Measurements from ENCODE around the gene DNLZ. TPM values are rescaled to one million over a fixed set of nuclear protein-coding genes. Genes with fewer than 3 reads are reported as not detected.

The DNLZ gene
- total and polyA plus RNA-seq, 10 of the 15 experiments (the other 5 are each of a cell fraction or from before 2014, with no cell fraction given) = 0.66 to 29.7 (median 14.7) TPM; not detected in 1

- intact Hi-C loops (cut with micrococcal nuclease; ENCODE audit: unreplicated experiment) (no loop called here), in situ Hi-C loops (cut with MboI) (no loop called here)
- RAD21 ChIA-PET (ENCODE audit: unreplicated experiment) = no interaction called here
- ATAC-seq (peak; percentile 18; the same call in 2 of the 3 replicates), DNase-seq (ENCODE audit: low read depth, low spot score) (no peak), FAIRE-seq (no peak)
- WGBS (ENCODE audit: insufficient coverage, insufficient replicate concordance, low lambda C conversion rate, missing lambda C conversion rate) = 56% methylated on average over 15 of the region's 15 CpGs
- no peaks in the 10 kb centered on the region for H3K36me3 ChIP-seq (ENCODE audit: control insufficient read depth in 2 of 2, insufficient read depth in 2 of 2, low read length in 1 of 2)
- no peak overlapping the region for H3K9ac ChIP-seq (ENCODE audit: control insufficient read depth, insufficient read depth, low read length)
- BruUV-seq (replicated peaks) = no TSS peak
- SMC1A ChIA-PET (ENCODE audit: uncharacterized antibody, unreplicated experiment) = no interaction called here
- no peak overlapping the region for H3K4me3 ChIP-seq
- no peaks in the 10 kb centered on the region for H4K20me1 ChIP-seq (ENCODE audit: control insufficient read depth, insufficient read depth)
- TF ChIP-seq SREBF1 (IDR thresholded peaks at IDR 0.05; ENCODE audit: low read length) (no peak), ZNF24 (IDR thresholded peaks at IDR 0.05) (no peak), CHD1 (IDR thresholded peaks at IDR 0.05; ENCODE audit: low read depth, low read length) (no peak), BCLAF1 (IDR thresholded peaks at IDR 0.05) (no peak)
- no peaks in the 10 kb centered on the region for H3K4me1 ChIP-seq (ENCODE audit: control insufficient read depth, insufficient read depth, low read length)
- H3K4me2 ChIP-seq (ENCODE audit: control insufficient read depth, insufficient read depth) = no peak overlapping the region
- H2AFZ ChIP-seq (ENCODE audit: control insufficient read depth, low read depth, low read length) = no peak overlapping the region
- H3K27ac ChIP-seq (ENCODE audit: control insufficient read depth, insufficient read depth) = no peak overlapping the region
- CTCF ChIA-PET = no interaction called here
- no peaks in the 10 kb centered on the region for H3K9me3 ChIP-seq (replicated peaks; ENCODE audit: control insufficient read depth, insufficient read depth, low read length)
- POLR2A ChIA-PET = no interaction called here
- peaks cover 7 to 8% of the 10 kb centered on the region in 2 experiments; a peak in 3 of 4 replicates for H3K27me3 ChIP-seq (replicated peaks in 1 of 2; ENCODE audit: control insufficient read depth in 2 of 2, insufficient read depth in 2 of 2, low read length in 1 of 2)
- H3K79me2 ChIP-seq (ENCODE audit: control insufficient read depth, insufficient read depth, low read length) = no peaks in the 10 kb centered on the region
These were observed 34.9 kb downstream of the DNLZ start for GRCh38 chr9:136328622-136329041.

- Histone ChIP-seq H2AFZ (ENCODE audit: control insufficient read depth, low read depth, low read length) (no peak overlapping the region), H3K9me3 (replicated peaks; ENCODE audit: control insufficient read depth, insufficient read depth, low read length) (no peaks in the 10 kb centered on the region), H4K20me1 (ENCODE audit: control insufficient read depth, insufficient read depth) (no peaks in the 10 kb centered on the region), H3K4me3 (no peak overlapping the region), H3K4me2 (ENCODE audit: control insufficient read depth, insufficient read depth) (no peak overlapping the region), H3K79me2 (ENCODE audit: control insufficient read depth, insufficient read depth, low read length) (no peaks in the 10 kb centered on the region), H3K9ac (ENCODE audit: control insufficient read depth, insufficient read depth, low read length) (no peak overlapping the region), H3K27ac (ENCODE audit: control insufficient read depth, insufficient read depth) (no peak overlapping the region), H3K4me1 (ENCODE audit: control insufficient read depth, insufficient read depth, low read length) (no peaks in the 10 kb centered on the region), H3K36me3 (ENCODE audit: control insufficient read depth in 2 of 2, insufficient read depth in 2 of 2, low read length in 1 of 2) (no peaks in the 10 kb centered on the region), H3K27me3 (replicated peaks in 1 of 2; ENCODE audit: control insufficient read depth in 2 of 2, insufficient read depth in 2 of 2, low read length in 1 of 2) (peaks cover 7 to 8% of the 10 kb centered on the region in 2 experiments; a peak in 3 of 4 replicates)
- intact Hi-C loops (cut with micrococcal nuclease; ENCODE audit: unreplicated experiment) = no loop called here
- POLR2A ChIA-PET = no interaction called here
- CTCF ChIA-PET = no interaction called here
- DNase-seq (ENCODE audit: low read depth, low spot score) (no peak), ATAC-seq (no peak), FAIRE-seq (no peak)
- in situ Hi-C loops (cut with MboI) = no loop called here
- SMC1A ChIA-PET (ENCODE audit: uncharacterized antibody, unreplicated experiment) = no interaction called here
- BruUV-seq (replicated peaks) = no TSS peak
- WGBS (ENCODE audit: insufficient coverage, insufficient replicate concordance, low lambda C conversion rate, missing lambda C conversion rate) = 24% methylated on average over 13 of the region's 13 CpGs
- RAD21 ChIA-PET (ENCODE audit: unreplicated experiment) = no interaction called here
- TF ChIP-seq KLF5 (IDR thresholded peaks at IDR 0.05; ENCODE audit: partially characterized antibody) (no peak), BCL11A (IDR thresholded peaks at IDR 0.05; ENCODE audit: low read depth, low read length) (no peak), USF2 (IDR thresholded peaks at IDR 0.05; ENCODE audit: borderline replicate concordance, low read depth, low read length) (no peak), SMAD1 (IDR thresholded peaks at IDR 0.05; ENCODE audit: low read depth, partially characterized antibody) (no peak), ZNF24 (IDR thresholded peaks at IDR 0.05) (no peak), ESRRA (IDR thresholded peaks at IDR 0.05; ENCODE audit: low read length) (no peak), POLR2AphosphoS5 (IDR thresholded peaks at IDR 0.05; ENCODE audit: low read length) (no peak), ZBED1 (IDR thresholded peaks at IDR 0.05; ENCODE audit: borderline replicate concordance) (no peak), YY1 (IDR thresholded peaks at IDR 0.05; ENCODE audit: low read depth, low read length) (no peak), RAD21 (IDR thresholded peaks at IDR 0.05; ENCODE audit: insufficient read depth, low read depth, low read length) (no peak), RCOR1 (conservative IDR thresholded peaks at IDR 0.05; ENCODE audit: low read depth, low read length) (no peak), IRF4 (IDR thresholded peaks at IDR 0.05; ENCODE audit: low read depth, low read length) (no peak)
These were observed 35.4 kb downstream of the DNLZ start for GRCh38 chr9:136328011-136328621.

Measured in GM12878 (cell line).